Measurements from ENCODE around the gene PRRX2.

PRRX2 gene

GRCh38 chr9:129637102-129637501, 28.3 kb upstream of the PRRX2 start:
- no peak for DNase-seq

- DNase-seq = no peak
Measured at GRCh38 chr9:129637673-129638439, 27.6 kb upstream of the PRRX2 start.

GRCh38 chr9:129639034-129639630, 26.3 kb upstream of the PRRX2 start:
- DNase-seq = no peak

- DNase-seq = no peak
Measured at GRCh38 chr9:129639756-129640085, 25.7 kb upstream of the PRRX2 start.

- DNase-seq = no peak
Measured at GRCh38 chr9:129640086-129640870, 25.2 kb upstream of the PRRX2 start.

GRCh38 chr9:129640871-129641749, 24.3 kb upstream of the PRRX2 start:
- DNase-seq = no peak

- DNase-seq = peak; percentile 88 to 89
Measured at GRCh38 chr9:129641750-129642585, 23.5 kb upstream of the PRRX2 start, which contains the start of gene ASB6. Gene ASB6, minus strand, starts transcription at chr9:129642151. Its CDS starts 152 bp downstream, at chr9:129641999.

GRCh38 chr9:129643706-129644105, 21.7 kb upstream of the PRRX2 start:
- DNase-seq = no peak

GRCh38 chr9:129644365-129644764, 21.1 kb upstream of the PRRX2 start:
- DNase-seq = no peak

GRCh38 chr9:129644902-129645301, 20.5 kb upstream of the PRRX2 start:
- DNase-seq = no peak

- no peak for DNase-seq
Measured at GRCh38 chr9:129646252-129646651, 19.2 kb upstream of the PRRX2 start.

GRCh38 chr9:129646654-129647053, 18.8 kb upstream of the PRRX2 start:
- no peak for DNase-seq

GRCh38 chr9:129647635-129648034, 17.8 kb upstream of the PRRX2 start:
- no peak for DNase-seq

GRCh38 chr9:129648092-129648763, 17.2 kb upstream of the PRRX2 start:
- DNase-seq = no peak

- DNase-seq = no peak
Measured at GRCh38 chr9:129648764-129649115, 16.7 kb upstream of the PRRX2 start.

GRCh38 chr9:129649726-129650679, 15.4 kb upstream of the PRRX2 start:
- no peak for DNase-seq

- DNase-seq = no peak
Measured at GRCh38 chr9:129650680-129651235, 14.7 kb upstream of the PRRX2 start.

GRCh38 chr9:129653823-129654553, 11.5 kb upstream of the PRRX2 start:
- DNase-seq = no peak

GRCh38 chr9:129654554-129655040, 10.8 kb upstream of the PRRX2 start:
- no peak for DNase-seq
